Activated T-cell treated with anti-CD3 and anti-CD28 coated beads for 4 hours (primary cell): Measurements from ENCODE around the gene PYCARD.
"Not testable (repeated sequence)": the region's sequence is repeated elsewhere in the genome, so short reads cannot be mapped to it uniquely, and the experiment has no call there.

Experiments used
- DNase-seq: peaks from one replicate; pipeline ENCODE4 v3.0.0-alpha.2; 2020

PYCARD gene

DNA sequence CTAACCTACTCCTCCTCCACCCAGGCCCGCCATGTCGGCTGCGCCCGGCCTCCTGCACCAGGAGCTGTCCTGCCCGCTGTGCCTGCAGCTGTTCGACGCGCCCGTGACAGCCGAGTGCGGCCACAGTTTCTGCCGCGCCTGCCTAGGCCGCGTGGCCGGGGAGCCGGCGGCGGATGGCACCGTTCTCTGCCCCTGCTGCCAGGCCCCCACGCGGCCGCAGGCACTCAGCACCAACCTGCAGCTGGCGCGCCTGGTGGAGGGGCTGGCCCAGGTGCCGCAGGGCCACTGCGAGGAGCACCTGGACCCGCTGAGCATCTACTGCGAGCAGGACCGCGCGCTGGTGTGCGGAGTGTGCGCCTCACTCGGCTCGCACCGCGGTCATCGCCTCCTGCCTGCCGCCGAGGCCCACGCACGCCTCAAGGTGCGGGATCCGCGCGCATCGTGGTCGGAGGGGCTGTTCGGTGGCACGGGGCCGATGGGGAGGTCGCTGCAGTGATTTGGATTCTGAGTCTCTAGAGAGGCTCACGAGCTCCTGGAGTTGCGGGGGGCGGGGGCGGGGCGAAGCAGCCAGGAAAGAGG, 12.2 kb upstream of the PYCARD start:
- DNase-seq = no peak

DNA sequence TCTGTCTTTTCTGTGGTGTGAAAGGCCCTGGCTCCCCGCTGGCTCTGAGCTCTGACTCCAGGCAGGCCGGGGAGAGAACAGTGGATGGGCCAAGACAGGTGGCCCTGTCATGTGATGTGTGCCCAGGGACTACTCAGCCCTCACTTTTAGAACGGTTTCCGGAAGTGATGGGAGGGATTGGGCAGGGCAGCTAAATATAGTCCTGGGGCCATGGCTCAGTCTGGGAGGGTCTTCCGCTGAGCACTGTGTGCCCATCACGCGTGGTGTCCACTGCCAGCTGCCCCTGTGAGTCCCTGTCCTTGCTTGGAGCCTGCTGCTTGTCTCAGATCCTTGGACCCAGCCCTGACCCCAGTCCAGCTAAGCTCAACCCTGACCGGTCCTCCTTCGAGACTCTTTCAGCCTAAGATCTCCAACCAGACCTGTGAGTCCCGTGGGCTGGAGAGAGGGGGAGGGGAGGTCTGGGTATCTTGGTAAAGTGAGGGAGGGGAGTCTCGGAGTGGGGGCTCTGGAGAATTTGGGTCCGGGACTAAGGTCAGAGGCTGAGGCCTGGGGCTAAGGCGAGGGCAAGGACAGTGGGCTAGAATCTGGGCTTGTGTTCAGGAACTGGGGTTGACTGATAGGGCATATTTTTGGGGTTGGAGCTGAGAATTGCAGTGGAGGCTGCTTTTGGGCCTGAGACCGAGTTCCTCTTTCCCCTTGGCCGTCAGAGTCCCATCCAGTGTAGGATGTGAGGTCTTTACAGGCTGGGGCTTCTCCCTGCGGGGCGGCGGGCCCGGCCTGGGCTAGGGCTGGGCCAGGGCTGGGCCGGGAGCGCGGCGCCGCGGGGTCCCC, 11.5 kb upstream of the PYCARD start, which contains the start of gene TRIM72:
Gene TRIM72 (plus strand): TSS at position 243 of the 831 bp plus-strand sequence. CDS start 620 bp downstream, outside the sequence.
- no peak for DNase-seq

DNA sequence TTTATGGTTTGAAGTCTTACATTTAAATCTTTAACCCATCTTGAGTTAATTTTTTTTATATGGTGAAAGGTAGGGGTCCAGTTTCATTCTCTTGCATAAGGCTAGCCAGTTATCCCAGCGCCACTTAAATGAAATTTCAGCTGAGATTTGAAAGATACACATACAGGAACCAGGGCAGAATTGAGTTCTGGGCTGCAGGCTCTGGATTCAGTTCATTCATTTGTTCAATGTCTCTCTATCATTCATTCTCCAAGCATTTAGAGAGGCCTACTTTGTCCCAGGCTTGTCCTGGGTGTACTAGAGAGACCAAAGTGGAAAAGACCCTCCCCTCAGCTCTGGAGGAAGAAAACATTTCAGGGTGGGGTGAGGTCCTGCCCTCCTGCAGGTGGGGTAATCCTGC, 10.8 kb upstream of the PYCARD start:
- no peak for DNase-seq

DNA sequence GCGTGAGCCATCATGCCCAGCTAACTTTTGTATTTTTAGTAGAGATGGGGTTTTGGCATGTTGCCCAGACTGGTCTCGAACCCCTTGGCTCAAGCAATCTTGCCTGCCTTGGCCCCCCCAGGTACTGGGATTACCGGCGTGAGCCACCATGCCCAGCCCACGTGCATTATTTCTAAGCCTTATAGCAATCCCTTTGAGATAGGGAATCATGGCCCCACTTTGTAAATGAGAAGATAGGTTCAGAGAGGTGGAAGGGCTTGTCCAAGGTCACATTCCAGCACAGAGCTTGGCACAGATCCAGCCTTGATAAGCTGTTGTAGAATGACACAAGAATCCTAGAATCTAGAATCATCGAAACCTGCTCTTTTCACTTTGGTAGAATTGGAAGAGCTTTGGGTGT, 4.2 kb upstream of the PYCARD start:
- no peak for DNase-seq

DNA sequence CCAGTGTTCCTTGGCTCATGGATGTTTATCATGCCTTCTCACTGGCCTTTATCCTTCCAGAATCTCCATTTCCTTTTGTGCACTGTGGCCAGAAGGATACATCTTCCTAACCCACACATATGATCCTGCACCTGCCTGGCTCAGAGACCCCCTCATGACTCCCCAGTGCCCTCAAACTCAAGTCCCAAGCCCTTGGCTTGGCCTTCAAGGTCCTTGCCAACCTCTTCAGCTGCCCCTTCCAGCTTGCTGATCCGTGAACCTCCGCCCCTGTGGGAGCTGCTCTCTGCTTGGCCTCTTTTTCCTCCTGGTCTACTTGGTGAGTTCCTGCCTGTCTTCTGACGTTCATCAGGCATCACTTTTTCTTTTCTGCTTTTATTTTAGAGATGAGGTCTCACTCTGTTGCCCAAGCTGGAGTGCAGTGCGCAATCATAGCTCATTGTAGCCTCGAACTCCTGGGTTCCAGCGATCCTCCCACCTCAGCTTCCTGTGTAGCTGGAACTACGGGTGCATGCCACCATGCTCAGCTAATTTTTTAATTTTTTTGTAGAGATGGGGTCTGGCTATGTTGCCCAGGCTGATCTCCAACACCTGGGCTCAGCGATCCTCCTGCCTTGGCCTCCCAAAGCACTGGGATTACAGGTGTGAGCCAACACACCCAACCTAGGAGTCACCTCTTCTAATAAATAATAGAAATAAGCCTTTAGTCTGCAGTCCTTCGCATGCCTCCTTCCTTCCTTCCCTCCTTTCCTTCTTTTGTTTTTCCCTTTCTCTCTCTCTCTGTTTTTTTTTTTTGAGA, 2.5 kb upstream of the PYCARD start:
- DNase-seq = no peak

DNA sequence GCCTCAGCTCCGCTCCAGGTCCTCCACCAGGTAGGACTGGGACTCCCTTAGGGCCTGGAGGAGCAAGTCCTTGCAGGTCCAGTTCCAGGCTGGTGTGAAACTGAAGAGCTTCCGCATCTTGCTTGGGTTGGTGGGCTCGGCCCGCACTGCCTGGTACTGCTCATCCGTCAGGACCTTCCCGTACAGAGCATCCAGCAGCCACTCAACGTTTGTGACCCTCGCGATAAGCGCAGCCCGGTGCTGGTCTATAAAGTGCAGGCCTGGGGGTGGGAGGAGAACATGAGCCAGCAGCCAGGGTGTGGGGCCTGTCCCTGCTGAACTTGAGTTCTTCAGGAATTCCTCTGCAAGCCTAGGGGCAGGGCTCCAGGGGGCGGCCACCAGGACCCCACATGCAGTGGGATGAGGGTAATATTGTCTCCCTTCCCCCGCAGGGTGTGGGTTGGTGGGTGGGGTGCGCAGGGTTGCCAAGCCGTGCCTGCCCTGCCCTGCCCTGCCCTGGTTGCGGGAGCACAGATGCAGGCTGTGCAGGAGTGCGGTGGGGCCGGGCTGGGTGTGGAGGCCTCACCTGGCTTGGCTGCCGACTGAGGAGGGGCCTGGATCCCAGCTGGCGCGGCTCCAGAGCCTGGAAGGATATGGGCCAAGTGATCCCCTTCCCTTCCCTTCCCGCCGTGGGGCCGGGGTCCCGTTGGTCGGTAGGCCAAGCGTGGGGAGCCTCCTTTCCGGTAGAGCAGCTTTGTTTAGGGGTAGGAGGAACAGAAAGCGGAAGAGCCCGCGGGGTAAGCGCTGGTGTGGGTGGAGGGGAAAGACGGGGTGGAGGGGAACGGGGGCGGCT, 762 bp downstream of the PYCARD start:
- DNase-seq = no peak

DNA sequence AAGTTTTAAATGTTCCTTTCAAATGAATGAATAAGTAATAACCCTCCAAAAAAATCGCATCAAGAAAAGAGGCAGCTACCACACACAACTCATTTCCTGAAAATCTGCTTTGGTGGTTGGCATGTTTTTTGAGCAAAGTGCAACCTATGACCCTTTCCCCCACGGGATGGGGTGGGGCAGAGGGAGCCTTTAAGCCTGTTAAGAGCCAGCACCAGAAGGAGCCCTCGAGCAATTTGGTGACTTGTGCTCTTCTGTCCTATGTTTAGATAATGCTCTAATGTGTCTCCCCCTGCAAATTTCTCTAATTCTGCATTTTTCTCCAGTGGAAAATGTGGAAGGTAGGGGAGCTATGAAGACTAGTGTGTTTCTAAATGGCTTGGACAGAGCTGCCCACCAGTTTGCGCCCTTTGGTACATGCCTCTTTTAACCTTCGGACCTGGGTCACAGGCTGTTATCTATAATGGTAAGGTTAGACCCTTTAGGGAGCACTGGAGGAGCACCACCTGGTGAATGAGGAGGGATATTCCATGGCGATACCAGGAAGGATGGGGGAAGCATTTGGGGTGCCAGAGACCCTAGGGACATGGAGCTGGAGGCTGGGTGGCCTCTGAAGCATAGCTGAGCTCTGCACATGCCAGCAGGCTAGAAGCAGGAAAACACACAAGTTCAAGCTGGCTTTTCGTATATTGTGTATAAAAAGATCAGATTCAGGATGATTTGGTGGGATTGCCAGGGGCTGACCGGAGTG, 1.6 kb downstream of the PYCARD start:
- DNase-seq = no peak

DNA sequence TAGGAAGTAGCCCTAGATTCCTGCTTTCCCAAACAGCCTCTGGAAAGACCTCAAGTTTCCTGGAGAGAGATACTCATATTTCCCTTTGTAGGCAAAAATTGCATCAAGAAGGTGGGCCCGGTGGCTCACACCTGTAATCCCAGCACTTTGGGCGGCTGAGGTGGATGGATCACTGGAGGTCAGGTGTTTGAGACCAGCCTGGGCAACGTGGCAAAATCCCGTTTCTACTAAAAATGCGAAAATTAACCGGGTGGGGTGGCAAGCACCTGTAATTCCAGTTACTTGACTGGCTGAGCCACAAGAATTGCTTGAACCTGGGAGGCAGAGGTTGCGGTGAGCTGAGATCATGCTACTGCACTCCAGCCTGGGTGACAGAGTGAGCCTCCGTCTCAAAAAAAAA, 2.4 kb downstream of the PYCARD start:
- DNase-seq = not testable (repeated sequence)

DNA sequence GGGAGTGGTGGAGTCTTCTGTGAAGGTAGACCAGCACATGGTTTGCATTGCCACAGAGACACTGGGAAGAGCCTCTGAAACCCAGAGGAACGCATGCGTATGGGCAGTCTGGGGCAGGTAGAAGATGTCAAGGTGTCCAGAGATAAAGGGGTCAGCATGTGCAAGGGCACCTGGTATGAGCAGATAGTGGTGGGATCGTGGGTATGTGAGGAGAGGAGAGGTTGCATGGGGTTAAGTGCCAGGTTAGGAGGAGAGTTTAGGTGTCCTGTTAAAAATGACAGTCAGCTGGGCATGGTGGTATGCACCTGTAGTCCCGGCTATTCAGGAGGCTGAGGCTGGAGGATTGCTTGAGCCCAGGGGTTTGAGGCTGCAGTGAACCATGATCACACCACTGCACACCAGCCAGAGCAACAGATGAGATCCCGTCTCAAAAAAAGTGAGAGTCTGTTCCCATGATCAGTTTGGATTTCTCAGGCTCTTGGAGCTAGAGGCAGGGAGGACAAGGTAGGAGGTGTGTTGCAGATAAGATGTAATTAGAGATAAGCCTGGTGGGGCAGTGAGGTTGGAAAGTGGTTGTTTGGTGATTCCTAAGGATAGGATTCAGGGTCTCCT, 3.0 kb downstream of the PYCARD start:
- DNase-seq = no peak

DNA sequence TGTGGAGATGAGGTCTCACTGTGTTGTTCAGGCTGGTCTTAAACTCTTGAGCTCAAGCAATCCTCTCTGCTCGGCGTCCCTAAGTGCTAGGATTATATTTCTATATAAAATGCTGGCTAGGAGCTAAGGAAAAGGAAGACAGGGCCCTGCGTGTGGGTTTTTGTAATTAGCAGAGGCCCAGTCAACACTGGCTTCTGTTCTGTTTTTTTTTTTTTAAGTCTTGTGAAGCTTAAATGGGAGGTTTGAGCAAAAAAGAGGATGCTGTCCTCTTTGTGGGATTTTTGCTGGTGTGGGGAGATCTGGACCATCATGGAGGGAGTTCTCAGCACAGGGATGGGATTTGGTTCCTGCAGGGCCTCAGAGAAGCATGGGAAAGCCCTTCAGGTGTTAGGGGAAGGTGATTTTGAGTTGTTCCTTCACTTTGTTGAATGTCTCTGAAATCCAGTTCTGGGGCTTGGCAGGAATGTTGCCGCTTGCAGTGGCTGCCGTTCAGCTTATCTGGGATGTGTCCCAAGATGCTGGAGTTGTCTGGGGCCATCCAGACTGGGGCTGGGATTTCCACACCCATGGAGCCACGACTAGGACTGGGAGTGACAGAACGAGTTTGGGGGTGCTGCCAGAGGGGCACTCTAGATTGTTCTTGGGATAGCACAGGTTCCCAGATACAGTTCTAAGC, 4.2 kb downstream of the PYCARD start:
- DNase-seq = no peak

DNA sequence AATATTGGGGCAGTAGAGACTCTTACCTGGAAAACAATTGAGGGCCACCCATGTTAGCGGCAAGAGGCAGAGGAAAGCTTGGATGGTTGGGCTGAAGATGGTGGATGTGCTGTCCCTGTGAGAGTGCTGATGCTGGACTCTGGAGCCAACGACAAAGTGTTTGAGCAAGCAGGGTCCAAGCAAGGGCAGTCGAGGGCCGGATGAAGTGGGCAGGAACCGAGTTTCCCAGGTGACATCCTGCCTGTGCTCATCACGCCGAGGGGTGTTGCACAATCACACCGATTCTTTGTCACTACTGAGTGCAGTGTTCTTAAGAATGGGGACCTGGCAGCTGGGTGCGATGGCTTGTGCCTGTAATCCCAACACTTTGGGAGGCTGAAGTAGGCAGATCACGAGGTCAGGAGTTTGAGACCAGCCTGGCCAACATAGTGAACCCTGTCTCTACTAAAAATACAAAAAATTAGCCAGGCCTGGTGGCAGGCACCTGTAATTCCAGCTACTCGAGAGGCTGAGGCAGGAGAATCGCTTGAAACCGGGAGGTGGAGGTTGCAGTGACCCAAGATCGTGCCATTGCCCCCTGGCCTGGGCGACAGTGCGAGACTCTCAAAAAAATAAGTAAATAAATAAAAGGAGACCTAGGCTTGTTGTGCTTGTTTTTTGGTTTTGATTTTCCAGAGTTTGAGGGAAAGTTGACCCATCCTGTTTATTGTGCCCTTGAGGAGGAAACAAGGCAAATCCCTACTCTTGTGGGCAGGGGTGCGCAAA, 6.1 kb downstream of the PYCARD start:
- DNase-seq = no peak

DNA sequence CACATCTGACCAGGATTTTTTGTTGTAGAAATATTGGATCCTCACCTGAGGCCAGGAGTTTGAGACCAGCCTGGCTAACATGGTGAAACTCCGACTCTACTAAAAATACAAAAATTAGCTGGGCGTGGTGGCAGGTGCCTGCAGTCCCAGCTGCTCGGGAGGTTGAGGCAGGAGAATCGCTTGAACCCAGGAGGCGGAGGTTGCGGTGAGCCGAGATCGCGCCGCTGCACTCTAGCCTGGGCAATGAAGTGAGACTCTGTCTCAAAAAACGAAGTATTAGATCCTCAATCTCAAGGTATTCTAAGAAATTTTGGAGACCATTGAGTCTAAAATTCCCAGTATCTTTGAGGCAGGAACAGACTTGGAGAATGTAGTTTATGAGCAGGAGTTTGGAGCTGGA, 6.7 kb downstream of the PYCARD start:
- not testable (repeated sequence) for DNase-seq

DNA sequence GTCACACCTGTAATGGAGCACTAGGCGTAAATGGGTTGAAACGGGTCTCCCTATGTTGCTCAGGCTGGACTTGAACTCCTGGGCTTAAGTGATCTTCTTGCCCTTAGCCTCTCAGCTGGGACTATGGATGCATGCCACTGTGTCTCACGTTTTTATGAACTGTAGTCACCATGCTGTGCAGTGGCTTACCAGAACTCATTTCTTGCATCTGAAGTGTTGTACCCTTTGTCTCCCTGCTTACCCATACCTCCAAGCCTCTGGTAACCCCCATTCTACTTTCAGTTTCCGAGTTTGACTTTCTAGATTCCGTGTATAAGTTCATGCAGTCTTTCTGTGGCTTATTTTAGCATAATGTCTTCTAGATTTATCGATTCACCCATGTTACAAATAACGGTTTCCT, 7.7 kb downstream of the PYCARD start:
- DNase-seq = no peak

DNA sequence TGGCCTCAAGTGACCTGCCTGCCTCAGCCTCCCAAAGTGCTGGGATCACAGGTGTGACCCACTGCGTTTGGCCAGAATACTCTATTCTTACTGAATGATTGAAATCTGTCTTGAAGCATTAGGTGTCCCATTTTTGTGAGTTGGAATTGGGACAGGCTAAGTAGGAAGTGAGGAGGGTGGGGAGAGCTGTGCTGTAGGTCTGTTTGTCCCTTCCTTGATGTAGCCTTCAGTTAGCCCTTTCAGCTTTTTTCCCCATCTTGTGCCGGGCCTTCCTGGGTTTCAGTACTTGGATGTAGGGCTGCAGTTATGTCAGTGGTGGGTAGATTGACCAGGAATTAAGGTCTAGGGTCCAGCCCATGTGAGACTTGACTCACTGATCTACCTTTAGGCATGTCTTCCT, 8.7 kb downstream of the PYCARD start:
- DNase-seq = no peak

DNA sequence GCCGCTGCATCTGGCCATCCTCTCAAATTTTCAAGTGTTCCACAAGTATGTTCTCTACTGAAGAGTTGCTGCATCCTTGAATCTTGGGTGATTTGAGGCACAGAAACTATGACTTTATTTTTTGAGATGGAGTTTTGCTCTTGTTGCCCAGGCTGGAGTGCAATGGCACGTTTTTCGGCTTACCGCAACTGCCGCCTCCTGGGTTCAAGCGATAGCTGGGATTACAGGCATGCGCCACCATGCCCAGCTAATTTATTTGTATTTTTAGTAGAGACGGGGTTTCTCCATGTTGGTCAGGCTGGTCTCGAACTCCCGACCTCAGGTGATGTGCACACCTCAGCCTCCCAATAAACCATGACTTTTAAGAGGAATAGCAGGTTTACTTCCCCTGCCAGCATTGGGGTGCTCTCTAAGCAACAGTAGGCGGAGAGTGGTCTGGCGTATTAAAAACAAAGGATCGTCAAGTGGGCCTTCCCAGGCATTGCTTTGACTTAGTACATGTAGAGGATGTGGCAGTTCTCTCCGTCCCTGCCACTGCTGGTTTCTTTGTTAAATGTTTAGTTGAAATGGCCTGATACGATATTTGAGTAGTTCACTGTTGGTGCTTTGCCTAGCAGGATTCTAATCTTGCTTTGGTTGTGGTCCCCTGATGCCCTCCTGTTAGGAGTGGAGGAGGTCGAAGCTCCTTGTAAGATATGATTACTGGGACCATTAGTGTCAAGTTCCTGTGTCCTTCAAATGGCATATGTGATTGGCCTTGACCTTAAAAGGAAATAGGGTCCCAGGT, 9.5 kb downstream of the PYCARD start:
- no peak for DNase-seq

DNA sequence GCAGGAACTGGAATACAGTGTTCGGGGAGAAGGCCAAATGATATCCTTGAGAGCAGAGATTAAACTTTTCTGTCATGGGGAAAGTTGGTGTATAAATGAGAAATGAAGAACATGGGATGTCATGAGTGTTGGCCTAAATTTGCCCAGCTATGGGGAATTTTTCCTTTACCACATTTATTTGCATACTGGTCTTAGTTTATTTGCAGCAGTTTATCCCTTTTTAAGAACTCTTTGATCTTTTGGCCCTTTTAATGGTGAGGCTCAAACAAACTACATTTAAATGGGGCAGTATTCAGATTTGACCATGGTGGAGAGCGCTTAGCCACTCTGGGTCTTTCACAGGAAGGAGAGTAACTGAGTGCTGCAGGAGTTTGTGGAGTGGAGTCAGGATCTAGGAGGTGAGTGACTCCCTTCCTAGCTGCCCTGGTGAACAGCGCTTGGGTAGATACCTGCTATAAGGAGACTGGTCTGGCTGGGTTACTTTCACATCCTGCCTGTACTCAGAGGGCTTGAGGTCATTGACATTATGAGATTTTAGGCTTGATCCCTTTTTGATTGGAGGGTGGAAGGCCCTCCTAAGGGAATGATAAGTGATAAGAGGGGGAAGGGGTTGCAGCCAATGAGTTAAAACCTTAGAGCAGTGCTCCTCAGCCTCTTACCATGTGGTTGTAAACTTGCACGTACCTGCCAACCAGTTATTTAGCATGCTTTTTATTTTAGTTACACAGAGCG, 10.7 kb downstream of the PYCARD start:
- no peak for DNase-seq

DNA sequence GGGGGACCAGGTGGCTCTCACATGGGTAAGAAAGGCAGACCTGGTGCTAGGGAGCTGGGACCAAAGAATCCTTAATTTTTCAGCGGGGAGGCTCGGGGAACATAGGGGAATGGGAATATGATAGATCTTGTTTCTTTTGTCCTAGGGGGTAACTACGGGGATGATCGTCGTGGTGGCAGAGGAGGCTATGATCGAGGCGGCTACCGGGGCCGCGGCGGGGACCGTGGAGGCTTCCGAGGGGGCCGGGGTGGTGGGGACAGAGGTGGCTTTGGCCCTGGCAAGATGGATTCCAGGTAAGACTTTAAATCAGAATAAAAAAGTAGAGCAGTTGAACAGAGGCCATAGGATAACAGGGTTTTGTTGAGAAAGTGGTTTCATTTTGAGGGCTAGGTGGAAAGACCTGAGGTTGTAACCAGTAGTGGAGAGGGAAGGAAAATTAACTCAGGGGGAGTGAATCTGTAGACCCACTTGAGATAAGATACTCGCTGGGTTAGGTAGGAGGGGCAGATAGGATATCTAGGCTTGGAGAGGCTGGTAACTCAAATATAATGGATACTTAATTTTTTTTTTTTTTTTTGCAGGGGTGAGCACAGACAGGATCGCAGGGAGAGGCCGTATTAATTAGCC, 11.6 kb downstream of the PYCARD start:
- DNase-seq = no peak

DNA sequence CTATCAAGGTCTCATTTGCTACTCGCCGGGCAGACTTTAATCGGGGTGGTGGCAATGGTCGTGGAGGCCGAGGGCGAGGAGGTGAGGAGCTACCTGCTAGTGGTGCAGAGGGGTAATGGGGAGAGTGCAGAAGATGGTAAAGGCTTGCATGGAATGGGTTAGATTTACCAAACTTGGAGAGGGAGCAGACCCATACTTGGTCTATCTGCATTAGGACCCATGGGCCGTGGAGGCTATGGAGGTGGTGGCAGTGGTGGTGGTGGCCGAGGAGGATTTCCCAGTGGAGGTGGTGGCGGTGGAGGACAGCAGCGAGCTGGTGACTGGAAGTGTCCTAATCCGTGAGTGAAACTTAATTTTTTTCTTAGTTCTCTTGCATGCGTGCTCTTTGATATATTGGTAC, 12.5 kb downstream of the PYCARD start:
- DNase-seq = no peak
